Inferior parietal cortex (tissue), 1 donor: Measurements from ENCODE around the gene RAB36.
A peak's percentile ranks its signal among the peaks of the same experiment; 100 is the strongest.

Source experiments
- DNase-seq: peaks from one replicate; pipeline ENCODE4 v3.0.0-alpha.2; 2016; ENCODE audit errors: extremely low spot score

RAB36 gene

DNA sequence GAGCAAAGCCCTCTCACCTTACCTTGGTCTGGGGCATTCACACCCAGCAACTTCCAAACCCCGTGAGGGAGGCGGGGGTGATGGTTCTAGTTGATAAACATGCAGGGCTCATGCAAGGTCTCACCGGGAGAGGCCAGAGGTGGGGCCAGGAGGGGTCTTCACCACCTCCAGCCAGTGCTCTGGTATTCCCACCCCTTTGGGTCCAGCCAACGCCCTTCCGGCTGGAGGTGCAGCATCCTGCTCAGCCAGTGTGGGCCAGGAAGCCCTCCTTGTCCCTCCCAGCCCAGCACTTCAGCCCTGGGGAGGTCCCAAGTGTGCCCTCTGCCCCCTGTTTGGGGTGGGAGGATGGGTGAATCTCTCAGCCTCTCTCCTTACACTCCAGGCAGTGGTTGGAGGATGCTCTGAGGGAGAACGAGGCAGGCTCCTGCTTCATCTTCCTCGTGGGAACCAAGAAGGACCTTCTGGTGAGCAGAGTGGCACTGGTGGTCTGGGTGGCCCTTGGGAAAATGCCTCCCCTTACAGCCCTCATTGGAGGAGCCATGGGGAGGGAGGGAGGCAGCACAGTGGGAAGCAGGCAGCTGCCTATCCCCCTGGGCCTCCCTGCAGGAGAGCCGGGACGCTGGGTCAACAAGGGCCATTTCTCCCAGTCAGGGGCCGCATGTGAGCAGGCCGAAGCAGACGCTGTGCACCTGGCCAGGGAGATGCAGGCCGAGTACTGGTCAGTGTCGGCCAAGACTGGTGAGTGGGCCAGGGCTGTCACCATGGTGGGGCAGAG, 13.4 kb downstream of the RAB36 start:
- no peak for DNase-seq

DNA sequence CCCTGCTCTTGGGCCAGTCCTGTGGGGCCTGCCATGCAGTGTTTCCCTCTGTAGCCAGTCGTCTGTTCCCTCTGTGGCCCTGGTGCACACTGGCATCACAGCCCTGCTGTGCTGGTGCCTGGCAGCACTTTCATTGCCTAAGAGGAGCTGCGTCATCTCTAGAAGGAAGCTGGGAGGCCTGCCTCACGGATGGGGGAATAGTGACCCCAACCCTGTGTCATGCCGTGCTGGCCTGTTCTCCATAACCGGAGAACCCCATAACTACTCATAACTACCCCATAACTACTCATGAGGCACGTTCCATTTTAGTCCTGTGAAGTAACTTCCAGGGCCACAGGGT, 14.0 kb downstream of the RAB36 start:
- DNase-seq: no peak

- DNase-seq: no peak
These were observed 15.8 kb downstream of the RAB36 start for GRCh38 chr22:23161029-23161428.

- DNase-seq: no peak
These were observed 16.3 kb downstream of the RAB36 start for GRCh38 chr22:23161574-23161973.

DNA sequence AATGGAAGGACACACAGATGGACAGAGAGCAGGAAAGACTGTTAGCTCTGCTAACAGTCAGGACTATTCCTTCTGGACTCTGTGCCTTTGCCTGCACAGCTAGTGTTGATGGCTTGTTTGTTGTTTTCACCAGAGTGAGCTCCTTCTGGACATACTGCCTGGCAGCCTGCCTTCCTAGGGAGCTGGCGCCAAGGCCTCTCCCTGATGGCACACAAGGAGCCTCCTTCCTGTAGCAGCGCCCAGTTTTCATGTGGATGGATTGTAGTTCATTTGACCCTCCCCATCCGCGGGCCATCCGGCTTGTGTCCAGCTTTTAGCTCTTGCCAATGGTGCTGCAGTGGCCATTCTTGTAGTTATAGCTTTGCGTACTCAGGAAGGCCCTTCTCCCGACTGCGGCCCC, 18.4 kb downstream of the RAB36 start:
- DNase-seq: peak; percentile 51

DNA sequence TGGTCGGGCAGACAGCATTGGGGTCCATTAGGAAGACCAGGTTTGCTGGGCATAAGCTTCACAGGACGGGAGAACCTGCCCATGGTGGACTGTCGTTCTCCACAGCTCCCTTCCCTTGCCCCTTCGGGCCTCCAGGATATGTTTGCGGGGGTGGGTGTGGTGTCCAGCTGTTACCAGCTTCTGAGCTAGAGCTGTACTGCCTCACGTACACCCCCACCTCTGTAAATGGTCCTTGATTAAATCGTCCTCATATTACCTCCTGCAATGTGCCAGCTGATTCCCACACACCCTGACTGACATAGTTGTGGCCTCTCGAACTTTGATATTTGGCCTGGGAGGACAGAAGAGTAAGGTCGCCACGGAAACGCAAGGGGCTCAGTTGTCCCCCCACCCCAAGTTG, 18.8 kb downstream of the RAB36 start:
- DNase-seq: no peak

- no peak for DNase-seq
These were observed 21.0 kb downstream of the RAB36 start for GRCh38 chr22:23166042-23166831.

- no peak for DNase-seq
These were observed 21.8 kb downstream of the RAB36 start for GRCh38 chr22:23166841-23167616.

DNA sequence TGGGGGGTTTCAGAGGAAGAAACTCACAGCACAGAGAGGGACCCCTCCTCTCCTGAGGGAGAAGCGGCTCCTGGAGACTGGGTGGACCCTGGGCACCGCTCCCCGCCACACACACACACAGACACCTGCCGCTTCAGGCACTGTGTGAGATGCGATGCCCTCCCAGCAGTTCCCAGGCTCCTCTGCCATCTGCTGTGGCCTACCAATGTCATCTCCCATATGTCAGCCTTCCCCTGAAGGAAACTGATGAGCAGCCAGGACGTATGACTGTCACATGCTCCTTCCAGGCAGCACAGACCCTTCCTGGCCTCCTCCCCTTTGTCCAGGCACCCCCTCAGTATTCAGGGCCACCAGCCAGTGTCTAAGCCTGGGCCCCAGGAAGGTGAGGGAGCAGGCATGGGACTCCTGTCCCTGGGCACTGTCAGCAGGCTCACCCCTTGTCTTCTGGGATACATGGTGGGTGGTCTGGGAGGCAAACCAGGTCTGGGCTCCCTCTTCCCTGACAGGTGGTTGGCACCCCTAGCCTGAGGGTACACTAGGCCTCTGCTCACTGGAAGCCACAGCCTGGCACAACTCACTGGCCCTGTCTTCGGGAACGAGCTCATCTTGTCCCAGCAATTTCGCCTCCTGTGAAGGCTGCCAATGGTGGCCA, 23.2 kb downstream of the RAB36 start:
- DNase-seq: no peak

DNA sequence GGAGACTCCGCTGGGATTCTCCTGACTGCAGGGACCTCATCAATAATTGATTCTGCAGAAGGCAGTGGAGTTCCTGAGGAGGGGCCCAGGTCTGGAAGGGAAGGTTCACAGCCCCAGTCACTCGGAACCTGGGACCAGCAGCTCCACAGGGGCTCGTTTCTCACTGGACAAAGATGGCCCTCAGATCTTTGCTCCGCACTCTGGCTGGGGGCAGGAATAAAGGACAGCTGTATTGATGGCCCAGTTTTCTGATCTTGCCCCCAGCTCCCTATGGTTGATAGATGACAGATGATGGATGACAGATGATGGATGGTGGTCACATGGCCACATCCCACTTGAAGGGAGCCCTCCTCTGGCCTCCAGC, 23.7 kb downstream of the RAB36 start:
- no peak for DNase-seq

DNA sequence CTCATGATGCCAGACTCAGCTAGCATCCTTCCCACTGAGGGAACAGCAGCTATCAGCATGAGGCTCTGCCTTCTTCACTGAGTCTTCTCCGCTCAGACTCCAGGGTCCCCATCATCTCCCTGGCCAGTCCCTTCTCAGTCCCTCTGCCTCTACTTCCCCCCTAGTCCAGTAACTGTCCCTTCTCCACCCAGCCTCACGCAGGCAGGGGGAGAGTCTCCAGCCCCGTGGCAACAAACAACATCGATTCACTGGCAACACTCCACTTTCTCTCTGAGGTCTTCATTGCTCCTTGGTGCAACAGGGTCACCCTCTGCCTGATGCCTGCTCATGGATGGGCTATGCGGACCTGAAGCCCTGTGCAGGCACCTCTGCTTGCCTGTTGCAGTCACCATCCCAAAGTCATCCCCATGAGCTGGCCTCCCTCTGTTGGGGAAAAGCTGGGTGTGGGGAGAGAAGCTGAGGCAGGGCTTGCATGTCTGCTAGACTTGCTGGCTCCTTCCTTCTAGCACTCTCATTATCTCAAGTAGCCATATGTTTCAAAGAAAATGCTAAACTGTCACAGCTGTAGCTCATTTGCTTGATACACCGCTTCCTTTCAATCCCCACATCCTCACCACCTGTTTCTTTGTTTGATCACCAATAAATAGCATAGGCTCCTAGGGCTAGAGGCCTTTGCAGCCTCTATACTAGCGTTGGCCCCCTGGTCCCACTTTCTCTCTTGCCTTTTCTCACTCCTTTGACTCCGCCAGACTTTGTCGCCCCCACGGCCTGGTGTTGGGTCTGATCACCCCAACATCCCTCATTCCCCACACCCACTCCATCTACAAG, 30.8 kb downstream of the RAB36 start:
- DNase-seq: no peak

DNA sequence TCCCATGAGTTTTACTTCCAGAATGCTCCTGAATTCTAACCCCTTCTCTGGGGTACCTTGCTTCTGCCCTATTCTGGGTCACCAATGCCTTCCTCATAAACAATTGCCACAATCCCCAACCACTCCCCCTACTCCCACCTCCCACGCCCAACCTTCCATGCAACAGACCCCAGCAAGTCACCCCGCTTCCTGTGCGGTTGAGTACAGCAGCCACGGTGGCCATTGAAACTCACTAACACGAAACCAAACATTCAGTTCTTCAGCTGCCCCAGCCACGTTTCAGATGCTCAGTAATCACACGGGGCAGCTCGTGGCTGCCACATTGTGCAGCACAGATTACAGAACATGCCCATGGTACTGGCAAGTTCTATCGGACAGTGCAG, 31.4 kb downstream of the RAB36 start:
- DNase-seq: no peak

DNA sequence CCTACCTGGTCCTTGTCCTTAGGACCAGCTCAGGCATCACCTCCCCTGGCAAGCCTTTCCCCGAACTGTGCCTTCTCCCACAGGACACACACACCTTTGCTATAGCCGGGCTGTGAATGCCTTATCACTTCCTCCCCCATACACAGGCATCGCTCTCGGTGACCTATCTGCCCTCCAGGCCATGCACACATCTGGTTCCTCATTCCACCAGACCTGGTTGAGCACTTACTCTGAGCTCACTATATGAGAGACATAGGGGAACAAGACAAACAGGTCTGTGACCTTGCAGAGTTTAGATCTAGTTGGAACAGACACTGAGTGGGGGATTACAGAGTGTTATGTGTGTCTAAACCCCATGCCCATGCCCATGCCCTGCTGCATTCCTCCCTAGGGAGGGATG, 31.9 kb downstream of the RAB36 start:
- DNase-seq: peak; percentile 81

GRCh38 chr22:23178512-23179254, 33.4 kb downstream of the RAB36 start:
- DNase-seq: peak; percentile 85

GRCh38 chr22:23179381-23180299, 34.4 kb downstream of the RAB36 start:
- DNase-seq: peak; percentile 45

DNA sequence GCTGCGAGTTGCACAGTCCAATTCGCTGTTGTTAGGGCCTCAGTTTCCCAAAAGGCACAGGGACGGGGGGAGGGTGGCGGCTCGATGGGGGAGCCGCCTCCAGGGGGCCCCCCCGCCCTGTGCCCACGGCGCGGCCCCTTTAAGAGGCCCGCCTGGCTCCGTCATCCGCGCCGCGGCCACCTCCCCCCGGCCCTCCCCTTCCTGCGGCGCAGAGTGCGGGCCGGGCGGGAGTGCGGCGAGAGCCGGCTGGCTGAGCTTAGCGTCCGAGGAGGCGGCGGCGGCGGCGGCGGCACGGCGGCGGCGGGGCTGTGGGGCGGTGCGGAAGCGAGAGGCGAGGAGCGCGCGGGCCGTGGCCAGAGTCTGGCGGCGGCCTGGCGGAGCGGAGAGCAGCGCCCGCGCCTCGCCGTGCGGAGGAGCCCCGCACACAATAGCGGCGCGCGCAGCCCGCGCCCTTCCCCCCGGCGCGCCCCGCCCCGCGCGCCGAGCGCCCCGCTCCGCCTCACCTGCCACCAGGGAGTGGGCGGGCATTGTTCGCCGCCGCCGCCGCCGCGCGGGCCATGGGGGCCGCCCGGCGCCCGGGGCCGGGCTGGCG, 35.1 kb downstream of the RAB36 start, which contains the start of gene BCR:
BCR (plus strand) TSS at position 209 of the 592 bp plus-strand sequence. CDS start 452 bp downstream, outside the sequence.
- peak; percentile 81 for DNase-seq

DNA sequence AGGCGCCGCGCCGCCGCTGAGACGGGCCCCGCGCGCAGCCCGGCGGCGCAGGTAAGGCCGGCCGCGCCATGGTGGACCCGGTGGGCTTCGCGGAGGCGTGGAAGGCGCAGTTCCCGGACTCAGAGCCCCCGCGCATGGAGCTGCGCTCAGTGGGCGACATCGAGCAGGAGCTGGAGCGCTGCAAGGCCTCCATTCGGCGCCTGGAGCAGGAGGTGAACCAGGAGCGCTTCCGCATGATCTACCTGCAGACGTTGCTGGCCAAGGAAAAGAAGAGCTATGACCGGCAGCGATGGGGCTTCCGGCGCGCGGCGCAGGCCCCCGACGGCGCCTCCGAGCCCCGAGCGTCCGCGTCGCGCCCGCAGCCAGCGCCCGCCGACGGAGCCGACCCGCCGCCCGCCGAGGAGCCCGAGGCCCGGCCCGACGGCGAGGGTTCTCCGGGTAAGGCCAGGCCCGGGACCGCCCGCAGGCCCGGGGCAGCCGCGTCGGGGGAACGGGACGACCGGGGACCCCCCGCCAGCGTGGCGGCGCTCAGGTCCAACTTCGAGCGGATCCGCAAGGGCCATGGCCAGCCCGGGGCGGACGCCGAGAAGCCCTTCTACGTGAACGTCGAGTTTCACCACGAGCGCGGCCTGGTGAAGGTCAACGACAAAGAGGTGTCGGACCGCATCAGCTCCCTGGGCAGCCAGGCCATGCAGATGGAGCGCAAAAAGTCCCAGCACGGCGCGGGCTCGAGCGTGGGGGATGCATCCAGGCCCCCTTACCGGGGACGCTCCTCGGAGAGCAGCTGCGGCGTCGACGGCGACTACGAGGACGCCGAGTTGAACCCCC, 35.8 kb downstream of the RAB36 start:
- DNase-seq: no peak

DNA sequence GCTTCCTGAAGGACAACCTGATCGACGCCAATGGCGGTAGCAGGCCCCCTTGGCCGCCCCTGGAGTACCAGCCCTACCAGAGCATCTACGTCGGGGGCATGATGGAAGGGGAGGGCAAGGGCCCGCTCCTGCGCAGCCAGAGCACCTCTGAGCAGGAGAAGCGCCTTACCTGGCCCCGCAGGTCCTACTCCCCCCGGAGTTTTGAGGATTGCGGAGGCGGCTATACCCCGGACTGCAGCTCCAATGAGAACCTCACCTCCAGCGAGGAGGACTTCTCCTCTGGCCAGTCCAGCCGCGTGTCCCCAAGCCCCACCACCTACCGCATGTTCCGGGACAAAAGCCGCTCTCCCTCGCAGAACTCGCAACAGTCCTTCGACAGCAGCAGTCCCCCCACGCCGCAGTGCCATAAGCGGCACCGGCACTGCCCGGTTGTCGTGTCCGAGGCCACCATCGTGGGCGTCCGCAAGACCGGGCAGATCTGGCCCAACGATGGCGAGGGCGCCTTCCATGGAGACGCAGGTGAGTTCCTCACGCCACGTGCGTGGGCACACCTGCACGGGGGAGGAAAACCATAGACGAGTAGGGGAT, 36.5 kb downstream of the RAB36 start:
- DNase-seq: no peak
